WTC11 (cell line): ENCODE data around the gene VAC14.
"Not testable (repeated sequence)": the region's sequence is repeated elsewhere in the genome, so short reads cannot be mapped to it uniquely, and the experiment has no call there.

Source experiments
- ELF4 ChIP-seq: sonication (generic); formaldehyde crosslinking; IDR thresholded peaks from 2 replicates; pipeline ENCODE4 v1.8.1; 2022; ENCODE audit warnings: low read depth, mild to moderate bottlenecking, moderate library complexity, missing genetic modification reagents
- FOXP1 ChIP-seq: sonication (generic); formaldehyde crosslinking; IDR thresholded peaks from 2 replicates; pipeline ENCODE4 v1.8.0; 2022; ENCODE audit warnings: missing genetic modification reagents, mild to moderate bottlenecking, moderate library complexity, borderline replicate concordance
- SP1 ChIP-seq: sonication (generic); formaldehyde crosslinking; conservative IDR thresholded peaks from 2 replicates; pipeline ENCODE4 v1.8.1; 2022; ENCODE audit warnings: missing genetic modification reagents
- ZNF263 ChIP-seq: sonication (generic); formaldehyde crosslinking; IDR thresholded peaks from 2 replicates; pipeline ENCODE4 v1.8.1; 2022; ENCODE audit warnings: low read depth, mild to moderate bottlenecking, moderate library complexity, missing genetic modification reagents
- TF ChIP-seq, protein P1 (sequence below): fragments of 200-600 bp; IDR thresholded peaks from 2 replicates; pipeline ENCODE4 v1.8.0; 2022; ENCODE audit warnings: antibody characterized with exemption
- TF ChIP-seq, protein P2 (sequence below): fragments of 250-450 bp; sonication (Bioruptor Pico); IDR thresholded peaks from 2 replicates; pipeline ENCODE4 v2.1.2; 2022; ENCODE audit warnings: mild to moderate bottlenecking, moderate library complexity
- TF ChIP-seq, protein P3 (sequence below): sonication (generic); formaldehyde crosslinking; IDR thresholded peaks from 2 replicates; pipeline ENCODE4 v1.8.1; 2023; ENCODE audit warnings: mild to moderate bottlenecking, missing genetic modification reagents, moderate library complexity

DNA sequence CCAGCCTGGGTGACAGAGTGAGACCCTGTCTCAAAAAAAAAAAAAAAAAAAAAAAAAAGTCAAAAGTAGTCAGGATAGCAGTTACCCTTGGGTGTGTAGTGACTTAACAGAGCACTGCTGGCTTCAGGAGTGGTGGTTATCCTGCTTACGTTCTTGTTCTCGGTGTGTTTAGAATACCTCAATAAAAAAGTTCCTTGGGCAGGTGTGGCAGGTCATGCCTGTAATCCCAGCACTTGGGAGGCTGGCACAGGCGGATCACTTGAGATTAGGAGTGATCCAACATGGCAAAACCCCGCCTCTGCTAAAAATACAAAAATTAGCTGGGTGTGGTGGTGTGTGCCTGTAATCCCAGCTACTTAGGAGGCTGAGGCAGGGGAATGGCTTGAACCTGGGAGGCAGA lies 130.0 kb downstream of the VAC14 start:
- not testable (repeated sequence) for TF ChIP-seq ELF4, SP1, ZNF263, FOXP1 (CRISPR knock-in tag)
- TF ChIP-seq, protein P1, sequence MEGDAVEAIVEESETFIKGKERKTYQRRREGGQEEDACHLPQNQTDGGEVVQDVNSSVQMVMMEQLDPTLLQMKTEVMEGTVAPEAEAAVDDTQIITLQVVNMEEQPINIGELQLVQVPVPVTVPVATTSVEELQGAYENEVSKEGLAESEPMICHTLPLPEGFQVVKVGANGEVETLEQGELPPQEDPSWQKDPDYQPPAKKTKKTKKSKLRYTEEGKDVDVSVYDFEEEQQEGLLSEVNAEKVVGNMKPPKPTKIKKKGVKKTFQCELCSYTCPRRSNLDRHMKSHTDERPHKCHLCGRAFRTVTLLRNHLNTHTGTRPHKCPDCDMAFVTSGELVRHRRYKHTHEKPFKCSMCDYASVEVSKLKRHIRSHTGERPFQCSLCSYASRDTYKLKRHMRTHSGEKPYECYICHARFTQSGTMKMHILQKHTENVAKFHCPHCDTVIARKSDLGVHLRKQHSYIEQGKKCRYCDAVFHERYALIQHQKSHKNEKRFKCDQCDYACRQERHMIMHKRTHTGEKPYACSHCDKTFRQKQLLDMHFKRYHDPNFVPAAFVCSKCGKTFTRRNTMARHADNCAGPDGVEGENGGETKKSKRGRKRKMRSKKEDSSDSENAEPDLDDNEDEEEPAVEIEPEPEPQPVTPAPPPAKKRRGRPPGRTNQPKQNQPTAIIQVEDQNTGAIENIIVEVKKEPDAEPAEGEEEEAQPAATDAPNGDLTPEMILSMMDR = not testable (repeated sequence)
- TF ChIP-seq, protein P2, sequence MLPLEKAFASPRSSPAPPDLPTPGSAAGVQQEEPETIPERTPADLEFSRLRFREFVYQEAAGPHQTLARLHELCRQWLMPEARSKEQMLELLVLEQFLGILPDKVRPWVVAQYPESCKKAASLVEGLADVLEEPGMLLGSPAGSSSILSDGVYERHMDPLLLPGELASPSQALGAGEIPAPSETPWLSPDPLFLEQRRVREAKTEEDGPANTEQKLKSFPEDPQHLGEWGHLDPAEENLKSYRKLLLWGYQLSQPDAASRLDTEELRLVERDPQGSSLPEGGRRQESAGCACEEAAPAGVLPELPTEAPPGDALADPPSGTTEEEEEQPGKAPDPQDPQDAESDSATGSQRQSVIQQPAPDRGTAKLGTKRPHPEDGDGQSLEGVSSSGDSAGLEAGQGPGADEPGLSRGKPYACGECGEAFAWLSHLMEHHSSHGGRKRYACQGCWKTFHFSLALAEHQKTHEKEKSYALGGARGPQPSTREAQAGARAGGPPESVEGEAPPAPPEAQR = not testable (repeated sequence)
- TF ChIP-seq, protein P3, sequence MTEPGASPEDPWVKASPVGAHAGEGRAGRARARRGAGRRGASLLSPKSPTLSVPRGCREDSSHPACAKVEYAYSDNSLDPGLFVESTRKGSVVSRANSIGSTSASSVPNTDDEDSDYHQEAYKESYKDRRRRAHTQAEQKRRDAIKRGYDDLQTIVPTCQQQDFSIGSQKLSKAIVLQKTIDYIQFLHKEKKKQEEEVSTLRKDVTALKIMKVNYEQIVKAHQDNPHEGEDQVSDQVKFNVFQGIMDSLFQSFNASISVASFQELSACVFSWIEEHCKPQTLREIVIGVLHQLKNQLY (CRISPR knock-in tag) = not testable (repeated sequence)
